Right atrium auricular region (tissue), 2 donors: Measurements from ENCODE around the gene UPK3A. TPM values are rescaled to one million over a fixed set of nuclear protein-coding genes. Genes with fewer than 3 reads are reported as not detected.

Source experiments
- DNase-seq: peaks from one replicate; pipeline ENCODE4 v3.0.0-alpha.2; 2019; ENCODE audit warnings: low spot score
- H3K27ac ChIP-seq, 2 donors: fragments of 200-600 bp; sonication (generic); 1 replicate in 1 of 2; 2 replicates in 1 of 2; pipeline ENCODE4 v1.5.1; 2016 to 2019
- H3K27me3 ChIP-seq, 2 donors: fragments of 200-600 bp; sonication (generic); one replicate each; pipeline versions ENCODE4 v1.5.1 to v1.6.0; 2017 to 2019
- H3K36me3 ChIP-seq: fragments of 200-600 bp; sonication (generic); one replicate; pipeline ENCODE4 v1.5.1; 2016
- H3K4me1 ChIP-seq, 2 donors: fragments of 200-600 bp; sonication (generic); one replicate each; pipeline versions ENCODE4 v1.5.1 to v1.6.0; 2017 to 2019
- H3K4me3 ChIP-seq, 2 donors: fragments of 200-600 bp; sonication (generic); 1 replicate in 1 of 2; 2 replicates in 1 of 2; pipeline ENCODE4 v1.5.1; 2017 to 2019; ENCODE audit warnings: mild to moderate bottlenecking in 1 of 2, moderate library complexity in 1 of 2
- H3K9me3 ChIP-seq, 2 donors: fragments of 200-600 bp; sonication (generic); one replicate each; pipeline ENCODE4 v1.5.1; 2019
- total RNA-seq, 2 donors: library from RNA; depleted of rRNA; stranded (reverse); fragments of >200 nt; gene quantifications; one replicate each; pipeline ENCODE4 v1.1.0, GENCODE V29; 2016
- TF ChIP-seq, protein P1 (sequence below), 2 donors: fragments of 200-600 bp; sonication (generic); IDR thresholded peaks; one replicate each; pipeline ENCODE4 v1.5.1; 2019; ENCODE audit warnings: antibody characterized with exemption in 2 of 2

The UPK3A gene
- total RNA-seq, 2 donors from 2014 or later: not detected

DNA sequence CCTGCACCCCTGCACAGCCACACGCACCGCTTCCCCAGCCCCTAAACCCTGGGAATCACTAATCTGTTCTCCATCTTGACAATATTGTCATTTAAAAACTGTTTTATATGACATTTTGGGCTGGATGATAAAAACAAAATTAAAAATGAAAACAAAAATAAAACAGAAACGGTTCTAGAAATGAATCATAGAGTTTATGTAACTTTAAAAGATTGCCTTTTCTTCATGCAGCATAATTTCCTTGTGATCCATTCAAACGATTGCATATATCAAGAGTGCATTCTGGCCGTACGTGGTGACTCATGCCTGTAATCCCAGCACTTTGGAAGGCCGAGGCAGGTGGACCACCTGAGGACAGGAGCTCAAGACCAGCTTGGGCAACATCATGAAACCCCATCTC lies 18.4 kb downstream of the UPK3A start:
- Histone ChIP-seq H3K4me1 (no peaks in the 10 kb centered on the region), H3K27ac (no peak overlapping the region), H3K36me3 (no peaks in the 10 kb centered on the region), H3K9me3 (no peaks in the 10 kb centered on the region), H3K27me3 (no peaks in the 10 kb centered on the region), H3K4me3 (no peak overlapping the region)
- TF ChIP-seq, protein P1, sequence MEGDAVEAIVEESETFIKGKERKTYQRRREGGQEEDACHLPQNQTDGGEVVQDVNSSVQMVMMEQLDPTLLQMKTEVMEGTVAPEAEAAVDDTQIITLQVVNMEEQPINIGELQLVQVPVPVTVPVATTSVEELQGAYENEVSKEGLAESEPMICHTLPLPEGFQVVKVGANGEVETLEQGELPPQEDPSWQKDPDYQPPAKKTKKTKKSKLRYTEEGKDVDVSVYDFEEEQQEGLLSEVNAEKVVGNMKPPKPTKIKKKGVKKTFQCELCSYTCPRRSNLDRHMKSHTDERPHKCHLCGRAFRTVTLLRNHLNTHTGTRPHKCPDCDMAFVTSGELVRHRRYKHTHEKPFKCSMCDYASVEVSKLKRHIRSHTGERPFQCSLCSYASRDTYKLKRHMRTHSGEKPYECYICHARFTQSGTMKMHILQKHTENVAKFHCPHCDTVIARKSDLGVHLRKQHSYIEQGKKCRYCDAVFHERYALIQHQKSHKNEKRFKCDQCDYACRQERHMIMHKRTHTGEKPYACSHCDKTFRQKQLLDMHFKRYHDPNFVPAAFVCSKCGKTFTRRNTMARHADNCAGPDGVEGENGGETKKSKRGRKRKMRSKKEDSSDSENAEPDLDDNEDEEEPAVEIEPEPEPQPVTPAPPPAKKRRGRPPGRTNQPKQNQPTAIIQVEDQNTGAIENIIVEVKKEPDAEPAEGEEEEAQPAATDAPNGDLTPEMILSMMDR (IDR thresholded peaks at IDR 0.05): no peak
- DNase-seq: no peak

DNA sequence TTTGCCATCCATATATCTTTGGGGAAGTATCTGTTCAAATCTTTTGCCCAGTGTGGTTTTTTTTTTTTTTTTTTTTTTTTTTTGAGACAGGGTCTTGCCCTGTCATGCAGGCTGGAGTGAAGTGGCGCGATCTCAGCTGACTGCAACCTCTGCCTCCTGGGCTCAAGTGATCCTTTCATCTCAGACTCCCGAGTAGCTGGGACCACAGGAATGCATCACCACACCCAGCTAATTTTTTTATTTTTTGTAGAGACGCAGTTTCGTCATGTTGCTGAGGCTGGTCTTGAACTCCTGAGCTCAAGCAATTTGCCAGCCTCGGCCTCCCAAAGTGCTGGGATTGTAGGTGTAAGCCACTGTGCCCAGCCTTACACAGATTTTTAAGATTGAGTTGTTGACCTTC lies 20.2 kb downstream of the UPK3A start:
- no peak for DNase-seq
- no peak overlapping the region for H3K4me3 ChIP-seq
- H3K4me1 ChIP-seq: peaks cover 0 to 6% of the 10 kb centered on the region in 2 donors
- no peak overlapping the region for H3K27ac ChIP-seq
- TF ChIP-seq, protein P1 (IDR thresholded peaks at IDR 0.05): no peak
- H3K27me3 ChIP-seq: no peaks in the 10 kb centered on the region
- no peaks in the 10 kb centered on the region for H3K9me3 ChIP-seq
- no peaks in the 10 kb centered on the region for H3K36me3 ChIP-seq

DNA sequence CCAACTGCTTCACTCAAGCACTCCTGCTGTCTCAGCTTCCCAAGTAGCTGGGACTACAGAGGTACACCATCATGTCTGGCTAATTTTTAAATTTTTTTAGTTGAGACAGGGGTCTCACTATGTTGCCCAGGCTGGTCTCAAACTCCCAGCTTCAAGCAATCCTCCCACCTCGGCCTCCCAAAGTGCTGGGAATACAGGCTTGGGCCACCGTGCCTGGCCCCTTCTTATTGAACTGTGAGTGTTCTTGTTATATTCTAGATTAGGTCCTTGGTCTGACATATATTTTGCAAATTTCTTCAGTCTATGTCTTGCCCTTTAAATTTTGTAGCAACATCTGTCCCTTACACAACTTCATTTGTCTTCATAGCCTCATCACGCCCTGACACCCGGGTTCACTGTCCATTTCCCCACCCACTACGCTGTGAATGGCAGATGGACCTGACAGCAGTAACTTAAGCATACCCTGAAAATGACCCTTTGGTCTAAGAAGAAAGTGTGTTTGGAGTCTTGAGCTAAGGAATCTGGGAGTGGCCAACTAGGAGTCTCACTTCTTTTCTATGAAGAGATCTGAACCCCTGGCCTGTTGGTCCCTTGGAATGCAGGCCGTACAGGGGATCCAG lies 20.8 kb downstream of the UPK3A start:
- no peaks in the 10 kb centered on the region for H3K27me3 ChIP-seq
- no peak for DNase-seq

DNA sequence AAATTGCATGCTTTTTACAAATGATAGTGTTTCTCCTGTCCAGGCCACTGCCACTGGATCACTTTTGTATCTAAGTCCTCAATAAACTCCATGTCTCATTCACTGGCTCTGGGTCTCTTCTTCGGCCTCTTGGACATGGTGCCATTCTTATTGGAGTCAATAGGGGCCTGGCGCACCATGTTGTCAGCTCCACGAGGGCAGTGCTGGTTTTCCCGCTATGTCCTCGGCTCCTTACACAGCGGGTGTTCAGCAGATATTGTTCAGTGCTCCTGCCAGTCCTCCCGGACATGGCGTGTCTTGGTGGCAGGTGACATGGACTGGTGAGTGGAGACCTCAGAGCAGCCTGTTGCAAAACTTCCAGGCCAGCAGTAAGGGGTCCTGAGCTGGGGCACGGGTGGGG lies 21.4 kb downstream of the UPK3A start:
- Histone ChIP-seq H3K27me3 (no peaks in the 10 kb centered on the region), H3K4me3 (no peak overlapping the region), H3K27ac (no peak overlapping the region), H3K36me3 (no peaks in the 10 kb centered on the region), H3K9me3 (no peaks in the 10 kb centered on the region), H3K4me1 (peaks cover 0 to 16% of the 10 kb centered on the region in 2 donors)
- DNase-seq: no peak
- TF ChIP-seq, protein P1 (IDR thresholded peaks at IDR 0.05): no peak

More for the DNA sequence above, 20.8 kb downstream of the UPK3A start:
- Histone ChIP-seq H3K4me3 (no peak overlapping the region), H3K9me3 (no peaks in the 10 kb centered on the region), H3K36me3 (no peaks in the 10 kb centered on the region), H3K27ac (no peak overlapping the region), H3K4me1 (peaks cover 0 to 10% of the 10 kb centered on the region in 2 donors)
- TF ChIP-seq, protein P1 (IDR thresholded peaks at IDR 0.05): no peak

DNA sequence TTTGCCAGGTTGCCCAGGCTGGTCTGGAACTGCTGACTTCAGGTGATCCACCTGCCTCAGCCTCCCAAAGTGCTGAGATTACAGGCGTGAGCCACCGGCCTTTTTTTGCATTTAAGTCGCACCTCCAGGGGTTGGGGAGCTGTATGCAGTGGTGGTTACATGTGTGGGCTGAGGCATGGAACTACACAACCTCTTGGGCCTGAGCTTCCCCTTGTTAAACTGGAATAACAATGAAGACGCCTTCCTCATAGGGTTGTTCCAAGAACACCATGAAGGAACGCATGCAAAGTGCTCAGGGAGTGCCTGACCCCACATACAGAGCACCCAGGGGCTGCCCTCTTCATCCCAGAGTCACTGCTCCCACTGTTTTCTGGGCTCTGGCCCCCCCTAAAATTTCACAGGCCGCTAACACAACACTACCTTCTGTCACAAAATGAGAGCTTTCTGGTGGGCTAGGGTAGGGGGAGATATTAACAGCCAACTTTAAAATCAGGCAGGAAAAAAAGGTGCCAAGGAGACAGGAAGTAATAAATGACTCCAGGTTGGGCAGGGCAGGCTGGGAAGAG lies 23.7 kb downstream of the UPK3A start:
- H3K27ac ChIP-seq: no peak overlapping the region
- H3K36me3 ChIP-seq: no peaks in the 10 kb centered on the region
- H3K4me3 ChIP-seq: no peak overlapping the region
- TF ChIP-seq, protein P1 (IDR thresholded peaks at IDR 0.05): no peak
- no peaks in the 10 kb centered on the region for H3K9me3 ChIP-seq
- H3K4me1 ChIP-seq: peaks cover 0 to 24% of the 10 kb centered on the region in 2 donors
- DNase-seq: no peak
- no peaks in the 10 kb centered on the region for H3K27me3 ChIP-seq
